GM18858 (cell line): ENCODE results near the gene HOXD13.

Source experiments
- ATAC-seq: cut with Tn5 transposase; IDR thresholded peaks from one replicate; pipeline ENCODE4 v1.9.1; 2021; ENCODE audit not compliant: unreplicated experiment

The HOXD13 gene

DNA sequence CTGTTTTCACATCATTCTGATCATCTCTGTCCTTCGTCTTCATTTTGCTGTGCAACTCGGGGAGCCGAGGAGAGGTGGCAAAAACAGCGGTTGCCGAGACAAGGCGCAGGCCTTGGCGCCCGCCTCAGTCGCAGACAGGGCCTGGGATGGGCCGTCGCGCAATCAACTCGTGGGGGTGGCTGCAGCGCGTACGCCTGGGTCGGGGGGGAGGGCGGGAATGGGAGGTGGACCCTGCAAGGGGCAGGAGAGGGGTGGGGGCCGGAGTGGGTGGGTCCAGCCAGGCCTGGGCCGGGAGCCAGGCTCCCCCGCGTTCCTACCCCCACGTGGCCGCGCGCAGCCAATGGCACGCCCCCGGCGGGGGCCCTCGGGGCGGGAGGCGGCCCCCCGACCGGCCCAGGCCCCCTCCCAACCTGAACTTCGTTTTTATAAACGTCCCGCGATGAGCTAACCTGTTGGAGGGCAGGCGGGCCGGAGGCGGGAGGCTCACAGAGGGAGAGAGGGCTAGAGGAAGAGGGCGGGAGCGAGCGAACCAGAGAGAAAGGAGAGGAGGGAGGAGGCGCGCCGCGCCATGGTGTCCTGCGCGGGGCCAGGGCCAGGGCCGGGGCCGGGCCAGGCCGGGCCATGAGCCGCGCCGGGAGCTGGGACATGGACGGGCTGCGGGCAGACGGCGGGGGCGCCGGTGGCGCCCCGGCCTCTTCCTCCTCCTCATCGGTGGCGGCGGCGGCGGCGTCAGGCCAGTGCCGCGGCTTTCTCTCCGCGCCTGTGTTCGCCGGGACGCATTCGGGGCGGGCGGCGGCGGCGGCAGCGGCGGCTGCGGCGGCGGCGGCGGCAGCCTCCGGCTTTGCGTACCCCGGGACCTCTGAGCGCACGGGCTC, at the start of gene HOXD13:
Gene HOXD13 (plus strand): TSS at position 452 of the 875 bp plus-strand sequence. CDS start 170 bp downstream, at position 622.
- ATAC-seq = no peak

- no peak for ATAC-seq
Measured at GRCh38 chr2:176056406-176056805, 36.1 kb upstream of the HOXD13 start.

DNA sequence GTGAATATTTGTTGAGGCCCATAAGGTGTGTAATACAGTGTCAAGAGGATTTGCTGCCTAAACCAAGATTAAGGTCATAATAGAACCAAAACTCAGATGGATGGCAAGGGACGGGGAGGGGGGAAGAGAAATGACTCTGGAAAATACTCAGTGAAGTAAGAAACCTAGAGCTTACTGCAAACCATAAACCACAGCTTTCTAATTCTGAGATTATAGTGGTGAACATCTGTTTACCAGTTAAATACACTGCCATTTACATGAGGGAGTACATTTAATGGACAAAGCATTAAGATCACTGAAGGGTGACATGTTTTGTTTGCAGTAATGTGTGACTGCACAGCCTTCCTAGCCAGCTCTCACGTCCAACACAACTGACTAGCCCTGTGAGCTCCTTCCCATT, 28.6 kb upstream of the HOXD13 start:
- ATAC-seq = no peak

- no peak for ATAC-seq
Measured at GRCh38 chr2:176066645-176067588, 25.6 kb upstream of the HOXD13 start.

- no peak for ATAC-seq
Measured at GRCh38 chr2:176067589-176068418, 24.7 kb upstream of the HOXD13 start.

DNA sequence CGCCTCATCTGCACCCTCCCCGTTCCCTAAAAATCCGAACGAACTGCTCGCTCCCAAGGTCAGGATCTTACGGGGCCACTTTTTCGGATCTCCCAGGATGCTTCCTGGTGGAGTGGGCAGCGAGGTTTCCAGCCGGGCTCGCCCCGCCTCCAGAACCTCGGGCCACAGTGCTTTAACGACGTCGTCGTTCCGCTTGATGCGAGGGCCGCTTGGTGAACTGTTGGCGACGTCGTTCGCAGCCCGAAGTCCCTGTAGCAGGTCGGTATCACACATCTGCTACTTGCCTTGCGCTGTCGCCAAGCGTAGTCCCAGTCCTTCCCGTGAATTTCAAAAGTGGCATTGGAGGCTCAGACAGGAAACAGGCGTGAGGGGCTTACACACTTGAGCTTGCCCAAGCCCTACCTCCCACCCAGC, 24.1 kb upstream of the HOXD13 start:
- no peak for ATAC-seq

- ATAC-seq = no peak
Measured at GRCh38 chr2:176071330-176072291, 20.9 kb upstream of the HOXD13 start.

DNA sequence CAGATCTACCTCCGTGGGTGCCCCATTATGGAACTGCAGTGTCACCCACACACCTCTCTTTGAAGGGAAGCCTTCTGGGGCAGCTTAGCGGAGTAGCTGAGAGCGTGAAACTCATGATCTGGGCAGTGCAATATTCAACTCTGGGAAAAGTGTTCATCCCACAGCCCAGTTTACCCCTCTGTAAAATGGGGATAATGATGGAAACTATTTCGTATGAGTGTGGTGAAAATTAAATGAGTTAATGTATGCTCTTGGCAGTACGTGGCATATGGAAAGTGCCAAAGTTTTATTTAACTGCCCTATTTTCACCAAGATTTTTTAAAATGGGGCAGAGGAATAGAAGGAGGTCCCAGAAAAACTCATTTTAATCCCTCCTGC, 20.2 kb upstream of the HOXD13 start:
- no peak for ATAC-seq

- no peak for ATAC-seq
Measured at GRCh38 chr2:176072951-176073904, 19.3 kb upstream of the HOXD13 start.

DNA sequence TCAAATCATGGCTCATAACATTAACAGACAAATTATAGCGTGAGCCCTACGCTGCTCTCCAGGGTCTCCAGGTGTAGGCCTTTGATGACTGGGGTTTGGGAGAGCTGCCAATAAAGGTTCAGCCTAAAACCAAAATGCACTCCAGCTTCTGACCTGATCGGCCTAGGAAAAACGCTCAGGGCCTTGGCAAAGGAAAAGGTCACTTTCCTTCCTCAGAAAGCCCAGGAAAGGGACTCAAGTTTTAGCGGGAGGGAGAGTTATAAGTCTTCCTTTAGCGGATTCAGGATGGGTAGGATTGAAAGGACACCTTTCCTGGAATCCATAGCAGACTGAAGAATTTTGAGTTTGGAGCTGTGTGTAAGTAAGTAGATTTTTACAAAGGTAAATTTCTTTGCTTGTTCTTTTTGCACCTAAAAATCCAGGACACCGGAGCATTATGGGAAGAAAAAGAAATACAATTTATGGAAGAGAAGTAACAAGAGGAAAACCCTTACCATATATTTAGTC, 17.5 kb upstream of the HOXD13 start:
- no peak for ATAC-seq

DNA sequence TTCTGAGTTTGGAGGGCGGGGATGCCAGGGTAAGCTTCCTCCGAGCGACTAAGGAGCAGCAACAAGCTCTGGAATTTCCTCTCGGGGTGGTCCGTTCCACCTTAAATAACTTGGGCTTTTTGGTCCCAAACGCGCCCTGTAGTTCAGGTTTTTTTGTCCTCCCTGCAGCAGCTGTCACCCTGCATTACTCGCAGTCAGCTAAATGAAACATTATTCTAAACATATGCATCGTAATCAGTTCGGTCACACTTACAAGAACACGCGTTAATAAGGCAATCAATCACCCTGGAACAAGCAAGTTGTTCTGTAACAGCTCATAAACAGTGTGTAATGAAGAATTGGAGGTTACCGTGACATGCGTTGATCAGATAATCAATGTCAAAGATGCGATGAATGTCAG, 17.0 kb upstream of the HOXD13 start:
- no peak for ATAC-seq

DNA sequence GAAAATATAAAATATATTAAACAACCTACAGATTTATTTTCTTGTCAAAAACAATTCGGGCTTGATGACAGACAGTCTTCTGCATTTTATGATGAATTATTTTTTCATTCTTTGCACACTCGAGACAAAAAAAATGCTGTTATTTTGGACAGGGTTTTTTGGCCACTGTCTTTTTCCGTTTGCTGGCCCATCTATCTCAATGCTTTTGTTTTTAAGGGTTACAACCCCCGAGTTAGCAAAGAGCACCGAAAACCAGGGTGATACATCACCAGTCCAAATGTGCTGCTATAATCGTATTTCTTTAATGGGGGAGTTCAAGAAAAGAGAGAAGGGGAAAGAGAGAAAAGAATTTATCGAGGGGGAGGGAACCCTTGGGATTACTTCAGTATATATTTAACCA, 16.5 kb upstream of the HOXD13 start:
- ATAC-seq = no peak

DNA sequence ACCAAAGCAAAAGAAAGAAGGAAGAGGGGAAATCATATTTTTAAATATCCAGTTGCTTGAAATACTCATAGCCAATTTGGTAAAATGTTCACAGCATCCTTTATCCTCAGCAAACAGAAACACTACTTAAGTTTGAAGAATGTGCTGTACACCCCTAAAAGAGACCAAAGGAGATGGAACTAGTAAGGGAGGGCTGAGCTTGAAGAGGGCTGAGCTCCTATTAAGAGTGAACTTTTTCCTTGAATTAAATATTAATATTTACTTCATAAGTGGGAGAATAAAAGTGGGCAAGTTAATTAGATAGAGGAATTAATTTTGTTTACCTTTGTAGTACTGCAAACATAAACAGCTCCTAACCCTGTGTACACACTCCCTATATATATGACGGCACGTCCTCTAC, 15.7 kb upstream of the HOXD13 start:
- ATAC-seq = no peak

DNA sequence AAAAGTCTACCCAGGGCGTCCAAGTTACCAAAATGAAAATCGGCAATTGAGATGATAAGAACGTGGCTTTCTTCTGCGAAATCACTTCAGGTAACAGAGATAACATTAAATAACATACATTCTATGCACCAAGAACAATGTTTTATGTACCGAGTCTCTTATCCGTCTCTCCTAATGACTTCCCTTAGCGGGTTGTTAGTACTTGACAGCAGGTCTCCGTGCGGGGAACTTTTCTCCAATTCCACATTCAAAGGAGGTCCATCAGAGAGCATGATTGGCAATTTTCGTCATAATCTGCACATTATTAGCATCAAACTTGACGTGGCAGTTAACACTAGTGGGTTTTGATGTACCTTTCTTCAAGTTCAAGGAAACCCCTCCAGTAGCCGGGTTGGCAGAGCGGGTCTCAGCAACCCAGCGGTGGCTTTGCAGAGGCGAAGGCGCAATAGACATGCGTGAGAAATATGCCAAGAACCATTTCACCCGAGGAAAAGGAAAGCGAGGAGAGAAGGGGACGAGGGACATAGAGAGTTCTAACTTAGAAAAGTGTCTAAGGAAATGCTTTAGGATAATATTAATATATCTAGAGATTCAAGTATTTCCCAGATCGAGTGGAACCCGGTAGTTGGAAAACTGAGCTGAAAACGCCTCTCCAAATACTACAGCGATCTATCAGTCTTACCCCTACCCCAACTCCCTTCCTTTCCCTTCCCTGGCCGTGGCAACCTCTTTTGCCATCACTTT, 13.8 kb upstream of the HOXD13 start:
- ATAC-seq = no peak

DNA sequence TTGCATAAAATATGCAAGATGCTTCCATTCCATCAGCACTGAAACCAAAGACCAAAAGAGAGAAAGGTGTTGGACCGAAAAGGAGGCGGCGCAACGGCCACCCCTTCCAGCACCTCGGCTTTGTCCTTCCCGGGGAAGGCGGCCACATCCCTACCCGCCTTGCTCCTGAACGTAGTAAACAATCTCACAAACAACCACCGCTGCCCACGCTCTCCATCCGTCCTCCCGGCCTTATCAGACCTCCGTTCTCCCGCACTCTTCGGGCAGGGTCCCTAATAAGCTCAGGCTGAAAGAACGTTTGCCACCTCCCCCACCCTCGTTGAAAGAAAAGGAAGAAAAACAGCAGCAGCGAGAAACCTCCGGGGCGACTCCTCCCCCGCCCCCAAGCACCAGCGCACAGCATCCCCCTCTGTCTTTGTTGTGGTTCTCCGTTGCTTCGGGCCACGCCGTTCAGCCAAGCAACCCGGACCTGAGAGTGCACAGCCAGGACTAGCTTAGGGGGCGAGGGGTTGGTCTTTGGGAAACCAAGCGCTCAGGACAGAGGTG, 13.2 kb upstream of the HOXD13 start:
- ATAC-seq = no peak

GRCh38 chr2:176079831-176080539, 12.5 kb upstream of the HOXD13 start:
- no peak for ATAC-seq
